Liver (tissue), 3 donors: ENCODE data around the gene LMTK3.

ENCODE experiments used
- GABPA ChIP-seq, 2 donors: IDR thresholded peaks in 1 of 2; conservative IDR thresholded peaks in 1 of 2; 2 replicates each; pipeline ENCODE4 v1.6.1; 2016; ENCODE audit warnings: antibody characterized with exemption in 2 of 2, mild to moderate bottlenecking in 1 of 2, moderate library complexity in 1 of 2
- MAX ChIP-seq: IDR thresholded peaks from 2 replicates; pipeline ENCODE4 v1.6.1; 2016; ENCODE audit warnings: antibody characterized with exemption
- REST ChIP-seq: IDR thresholded peaks from 2 replicates; pipeline ENCODE4 v1.6.1; 2016; ENCODE audit warnings: antibody characterized with exemption, mild to moderate bottlenecking
- TF ChIP-seq, protein P1 (sequence below): fragments of 150-350 bp; IDR thresholded peaks from 2 replicates; pipeline ENCODE4 v1.5.1; 2017; ENCODE audit warnings: improper control_type of control experiment, low read depth, low read length; ENCODE audit not compliant: missing input control
- donor health status: healthy.
- donor health status: healthy.

DNA sequence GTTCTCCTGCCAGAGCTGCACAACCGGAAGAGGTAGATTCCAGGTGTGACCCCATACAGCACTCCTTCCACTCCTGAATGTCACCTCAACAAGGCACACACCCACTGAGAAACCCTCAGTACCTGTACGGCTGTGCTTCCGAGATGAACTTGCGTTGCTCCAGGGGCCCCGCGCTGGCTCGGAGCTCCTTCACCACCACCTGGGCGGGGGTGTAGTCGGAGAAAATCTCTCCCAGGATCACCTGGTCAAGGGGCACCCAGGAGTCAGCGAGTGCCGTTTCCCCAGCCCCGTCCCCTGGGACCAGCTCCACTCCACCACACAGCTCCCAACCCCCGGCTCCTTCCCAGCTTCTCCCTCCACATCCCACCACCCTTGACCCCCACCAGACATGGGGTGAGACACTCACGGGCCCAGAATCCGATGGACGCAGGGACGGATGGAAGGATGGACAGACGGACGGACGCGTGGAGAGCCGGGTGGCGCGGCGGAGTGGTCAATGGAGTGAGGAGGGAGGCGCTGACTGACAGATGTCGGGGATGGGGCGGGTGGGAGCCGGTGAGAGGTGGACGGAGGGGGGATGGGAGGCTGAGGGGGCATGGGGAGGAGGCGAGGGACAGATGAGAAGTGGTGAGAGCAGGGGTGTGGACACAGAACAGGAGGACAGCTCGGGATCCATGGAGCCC, 2.8 kb downstream of the LMTK3 start:
- TF ChIP-seq, protein P1, sequence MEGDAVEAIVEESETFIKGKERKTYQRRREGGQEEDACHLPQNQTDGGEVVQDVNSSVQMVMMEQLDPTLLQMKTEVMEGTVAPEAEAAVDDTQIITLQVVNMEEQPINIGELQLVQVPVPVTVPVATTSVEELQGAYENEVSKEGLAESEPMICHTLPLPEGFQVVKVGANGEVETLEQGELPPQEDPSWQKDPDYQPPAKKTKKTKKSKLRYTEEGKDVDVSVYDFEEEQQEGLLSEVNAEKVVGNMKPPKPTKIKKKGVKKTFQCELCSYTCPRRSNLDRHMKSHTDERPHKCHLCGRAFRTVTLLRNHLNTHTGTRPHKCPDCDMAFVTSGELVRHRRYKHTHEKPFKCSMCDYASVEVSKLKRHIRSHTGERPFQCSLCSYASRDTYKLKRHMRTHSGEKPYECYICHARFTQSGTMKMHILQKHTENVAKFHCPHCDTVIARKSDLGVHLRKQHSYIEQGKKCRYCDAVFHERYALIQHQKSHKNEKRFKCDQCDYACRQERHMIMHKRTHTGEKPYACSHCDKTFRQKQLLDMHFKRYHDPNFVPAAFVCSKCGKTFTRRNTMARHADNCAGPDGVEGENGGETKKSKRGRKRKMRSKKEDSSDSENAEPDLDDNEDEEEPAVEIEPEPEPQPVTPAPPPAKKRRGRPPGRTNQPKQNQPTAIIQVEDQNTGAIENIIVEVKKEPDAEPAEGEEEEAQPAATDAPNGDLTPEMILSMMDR = no peak
- TF ChIP-seq REST (no peak), MAX (no peak), GABPA (IDR thresholded peaks at IDR 0.05 in 1 of 2, conservative IDR thresholded peaks at IDR 0.05 in 1 of 2) (no peak)
